Aorta (tissue), 4 donors: ENCODE results near the gene MYH11. TPM values are rescaled to one million over a fixed set of nuclear protein-coding genes. Genes with fewer than 3 reads are reported as not detected.

Experiments used
- polyA plus RNA-seq, 2 donors: library from polyadenylated mRNA; stranded (reverse); fragments of 200-250 nt; gene quantifications; one replicate each; pipeline ENCODE4 v1.2.3, GENCODE V29; 2013
- total RNA-seq, 2 donors: library from RNA; stranded (reverse); fragmentation: NEBNext Ultra II Directional; extraction: Animal tissue kit (Norgen Biotek cat#: 25700); gene quantifications; one replicate each; pipeline ENCODE4 v1.2.1, GENCODE V29; 2021
- donor health status: healthy with polysubstance abuse.
- donor health status: Bipolar disorder and iron deficiency.
- donor health status: DM: no; HTN: no; CAD: no.
- donor health status: DM: yes; HTN: yes; CAD: no.

The MYH11 gene
- total and polyA plus RNA-seq, 4 donors = 631 to 2,053 (median 1,169) TPM

Other genes with a start within 250 kb of the MYH11 start
- 10 to 100 TPM; 73.5 to 92.8 TPM for gene MARF1, start 213.9 kb downstream of the MYH11 start, total RNA-seq
- gene MARF1, start 213.9 kb downstream of the MYH11 start, polyA plus RNA-seq = 10 to 100 TPM; 28.8 to 34.2 TPM
- 10 to 100 TPM; 32.0 to 42.8 TPM for gene NDE1, start 206.8 kb downstream of the MYH11 start, total RNA-seq
- gene NDE1, start 206.8 kb downstream of the MYH11 start, polyA plus RNA-seq = 10 to 100 TPM; 14.8 to 15.7 TPM
- 10 to 100 TPM; 21.3 to 26.2 TPM for gene CEP20, start 31.6 kb upstream of the MYH11 start, total RNA-seq
- gene CEP20, start 31.6 kb upstream of the MYH11 start, polyA plus RNA-seq = 10 to 100 TPM; 23.1 to 26.8 TPM
- 10 to 100 TPM; 56.5 to 61.9 TPM for gene ABCC1, start 92.6 kb upstream of the MYH11 start, total RNA-seq
- gene ABCC1, start 92.6 kb upstream of the MYH11 start, polyA plus RNA-seq = 10 to 100 TPM in 1 of 2 donors, 1 to 10 TPM in 1; 2.9 to 30.8 TPM